Measurements from ENCODE around the gene TNK2.
"Not testable (repeated sequence)": the region's sequence is repeated elsewhere in the genome, so short reads cannot be mapped to it uniquely, and the experiment has no call there.

Gene TNK2

DNA sequence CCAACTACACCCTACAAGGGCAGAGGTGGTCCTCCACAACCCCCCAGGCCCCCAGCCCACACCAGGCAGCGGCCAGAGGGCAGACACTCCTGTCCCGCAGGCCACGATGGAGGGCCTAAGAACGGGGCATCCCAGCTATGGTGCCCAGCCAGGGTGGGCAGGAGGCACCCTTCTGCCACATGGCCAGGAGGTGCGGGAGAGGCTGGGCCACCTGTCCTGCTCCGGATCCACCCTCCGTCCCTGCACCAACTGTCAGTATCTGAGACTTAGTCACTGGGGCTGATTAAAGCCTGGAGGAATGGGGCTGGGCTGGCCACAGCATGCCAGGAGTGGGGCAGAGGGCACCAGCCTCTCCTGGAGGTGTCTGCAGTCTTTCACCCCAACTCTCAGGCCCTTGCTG, 37.9 kb downstream of the TNK2 start:
- no peak for DNase-seq (ENCODE audit: low read depth in 2 of 2)

DNA sequence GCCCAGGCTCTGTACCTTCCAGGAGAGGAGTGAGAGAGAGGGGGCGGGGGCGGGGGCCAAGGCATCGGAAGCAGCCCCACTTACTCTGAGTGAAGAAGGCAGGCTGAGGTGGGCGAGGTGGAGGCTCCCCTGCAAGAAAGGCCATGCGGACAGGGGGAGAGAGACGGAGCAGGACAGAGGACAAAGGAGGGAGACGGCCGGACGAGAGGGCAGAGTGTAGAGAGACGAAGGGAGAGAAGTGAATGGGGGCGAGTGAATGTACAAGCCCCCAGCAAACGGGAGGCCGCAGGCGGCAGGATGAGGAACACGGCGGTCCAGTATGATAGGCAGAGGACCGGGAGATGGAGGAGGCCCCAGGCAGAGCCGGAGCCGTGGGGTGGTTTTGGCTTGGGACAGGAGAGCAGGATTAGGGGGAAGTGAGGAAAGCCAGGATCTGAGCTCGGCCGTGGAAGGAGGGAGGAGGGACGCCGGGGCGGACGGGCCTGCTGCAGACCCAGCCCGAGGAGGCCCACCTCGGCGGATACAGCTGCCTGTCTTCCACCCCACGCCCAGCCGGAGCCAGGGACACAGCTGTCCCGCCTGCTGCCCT, 38.8 kb downstream of the TNK2 start:
- DNase-seq (ENCODE audit: low read depth in 2 of 2), result no peak

DNA sequence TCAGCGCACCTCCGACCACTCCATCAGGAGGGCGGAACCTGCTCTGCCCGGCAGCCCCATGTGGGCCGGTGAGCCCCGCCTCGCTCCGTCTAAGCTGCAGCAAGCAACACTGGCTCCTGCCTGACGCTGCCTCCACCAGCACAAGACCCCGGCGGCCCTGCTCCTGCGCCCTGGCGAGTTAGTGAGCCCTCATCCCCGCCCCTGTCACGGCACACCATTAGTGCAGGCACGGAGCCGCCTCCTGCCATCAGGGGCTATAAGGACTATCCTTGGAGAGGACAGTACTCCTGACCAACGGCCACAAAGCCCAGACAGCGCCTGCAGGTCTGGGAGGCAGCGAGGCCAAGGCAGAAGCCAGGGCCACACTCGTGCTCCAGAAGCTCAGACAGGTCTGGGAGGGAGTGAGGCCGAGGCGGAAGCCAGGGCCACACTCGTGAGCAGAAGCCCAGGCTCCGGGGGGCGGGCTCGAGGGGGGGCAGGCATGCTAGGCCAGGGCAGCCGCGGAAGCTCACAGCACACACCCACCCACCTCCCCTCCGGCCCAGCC, 39.4 kb downstream of the TNK2 start:
- DNase-seq (ENCODE audit: low read depth in 2 of 2), result no peak

- no peak for DNase-seq (ENCODE audit: low read depth in 2 of 2)
Observed at GRCh38 chr3:195868336-195868865, 40.0 kb downstream of the TNK2 start.

GRCh38 chr3:195867631-195868335, 40.6 kb downstream of the TNK2 start:
- DNase-seq (ENCODE audit: low read depth in 2 of 2), result no peak

DNA sequence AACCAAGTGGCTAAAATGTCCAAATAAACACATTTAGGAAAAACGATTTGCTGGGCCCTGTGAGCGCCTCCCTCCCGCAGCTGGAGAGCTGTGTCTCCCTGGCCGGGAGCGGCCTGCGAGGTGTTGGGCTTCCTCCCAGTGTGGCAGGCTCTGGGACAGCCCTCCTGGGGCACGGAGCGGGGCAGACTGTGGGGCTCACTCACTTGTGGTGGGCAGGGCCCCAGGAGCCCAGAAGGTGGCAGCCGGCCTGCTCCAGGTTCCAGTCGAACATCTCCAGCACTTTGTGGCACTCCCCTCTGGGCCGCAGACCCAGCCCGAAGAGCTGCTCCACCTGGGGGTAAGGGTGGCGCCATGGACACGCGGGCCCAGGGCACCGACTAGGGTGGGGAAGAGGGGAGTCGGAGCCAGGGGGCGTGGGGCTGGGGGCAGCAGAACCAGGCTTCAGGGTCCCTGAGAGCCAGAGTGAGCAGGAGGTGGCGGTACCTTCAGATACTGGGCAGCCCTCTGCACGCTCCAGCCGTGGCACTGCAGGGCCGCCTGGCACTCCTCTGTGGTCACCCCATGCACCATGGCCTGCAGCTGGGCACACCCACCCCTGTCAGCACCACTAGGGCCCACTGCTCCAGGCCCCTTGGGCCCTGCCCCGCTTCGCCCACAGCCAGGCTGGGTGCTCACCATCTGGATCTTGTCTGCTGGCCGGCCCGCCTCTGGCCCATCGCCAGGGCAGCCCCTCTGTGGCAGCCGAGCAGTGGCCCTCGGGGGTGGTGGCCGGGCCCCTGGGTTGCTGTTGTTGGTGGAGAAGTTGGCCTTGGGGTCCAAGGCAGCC, 41.5 kb downstream of the TNK2 start:
- no peak for DNase-seq (ENCODE audit: low read depth in 2 of 2)

- no peak for DNase-seq (ENCODE audit: low read depth in 2 of 2)
Observed at GRCh38 chr3:195865752-195866151, 42.6 kb downstream of the TNK2 start.

- DNase-seq (ENCODE audit: low read depth in 2 of 2), result peak; percentile 22 to 29
Observed at GRCh38 chr3:195863121-195864061, 45.0 kb downstream of the TNK2 start.

GRCh38 chr3:195862318-195862717, 46.0 kb downstream of the TNK2 start:
- DNase-seq (ENCODE audit: low read depth in 2 of 2), result not testable (repeated sequence)

DNA sequence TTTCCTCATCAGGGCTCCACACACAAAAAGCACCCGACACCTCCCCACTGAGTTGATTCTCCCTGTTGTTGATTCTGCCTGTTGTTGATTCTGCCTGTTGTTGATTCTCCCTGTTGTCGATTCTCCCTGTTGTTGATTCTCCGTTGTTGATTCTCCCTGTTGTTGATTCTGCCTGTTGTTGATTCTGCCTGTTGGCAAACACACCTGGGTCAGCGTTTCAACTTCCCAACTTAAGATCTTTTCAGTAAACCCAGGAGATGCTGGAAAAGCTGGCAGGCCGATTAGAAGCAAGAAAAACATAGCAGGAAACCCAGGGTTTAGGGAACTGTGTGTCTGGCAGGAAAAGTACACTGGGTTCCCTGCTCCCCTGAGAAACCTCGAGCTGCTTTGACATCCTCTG, 47.9 kb downstream of the TNK2 start:
- no peak for DNase-seq (ENCODE audit: low read depth in 2 of 2)

- no peak for DNase-seq (ENCODE audit: low read depth in 2 of 2)
Observed at GRCh38 chr3:195859846-195860411, 48.4 kb downstream of the TNK2 start.

- peak; percentile 57 to 59 for DNase-seq (ENCODE audit: low read depth in 2 of 2)
Observed at GRCh38 chr3:195859061-195859845, 49.1 kb downstream of the TNK2 start.

GRCh38 chr3:195856410-195857084, 51.8 kb downstream of the TNK2 start:
- no peak for DNase-seq (ENCODE audit: low read depth in 2 of 2)

- no peak for DNase-seq (ENCODE audit: low read depth in 2 of 2)
Observed at GRCh38 chr3:195855471-195856409, 52.6 kb downstream of the TNK2 start.

GRCh38 chr3:195854628-195855294, 53.6 kb downstream of the TNK2 start:
- DNase-seq (ENCODE audit: low read depth in 2 of 2), result no peak

DNA sequence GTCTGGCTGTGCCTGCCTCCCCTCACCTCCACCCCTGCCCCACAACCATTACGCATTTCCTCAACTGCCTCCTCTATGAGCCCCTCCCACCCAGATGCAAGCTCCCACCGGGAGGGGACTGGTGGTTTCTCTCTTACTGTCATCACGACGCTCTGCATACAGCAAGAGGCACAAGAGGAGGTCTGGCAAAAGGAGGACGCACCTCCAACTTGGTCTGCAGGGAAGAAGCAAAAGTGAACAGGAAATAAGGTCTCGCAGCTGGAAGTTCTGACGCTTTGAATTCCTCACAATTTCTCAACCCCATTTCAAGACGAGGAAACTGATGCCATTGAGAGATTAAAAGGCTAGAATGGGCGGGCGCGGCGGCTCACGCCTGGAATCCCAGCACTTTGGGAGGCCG, 54.4 kb downstream of the TNK2 start:
- DNase-seq (ENCODE audit: low read depth in 2 of 2), result no peak

DNA sequence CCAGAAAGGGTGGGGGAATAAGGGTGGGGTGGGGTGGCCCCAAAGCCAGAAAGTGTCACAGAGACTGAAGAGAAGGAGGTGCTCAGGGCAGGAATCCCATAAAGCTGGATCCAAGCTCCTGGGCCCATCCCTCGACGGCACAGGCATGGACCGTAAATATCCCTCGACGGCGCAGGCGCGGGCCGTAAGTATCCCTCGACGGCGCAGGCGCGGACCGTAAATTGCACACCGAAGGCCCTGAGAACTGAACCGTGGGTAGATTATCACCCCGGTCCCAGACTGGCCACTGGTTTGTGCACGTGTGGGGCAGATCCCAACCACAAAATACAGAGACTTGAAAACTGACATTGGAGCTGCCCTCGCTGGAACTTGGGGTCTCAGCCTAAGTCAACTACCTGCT, 55.3 kb downstream of the TNK2 start:
- DNase-seq (ENCODE audit: low read depth in 2 of 2), result no peak
